ENCODE data around the gene HBB.

HBB gene

DNA sequence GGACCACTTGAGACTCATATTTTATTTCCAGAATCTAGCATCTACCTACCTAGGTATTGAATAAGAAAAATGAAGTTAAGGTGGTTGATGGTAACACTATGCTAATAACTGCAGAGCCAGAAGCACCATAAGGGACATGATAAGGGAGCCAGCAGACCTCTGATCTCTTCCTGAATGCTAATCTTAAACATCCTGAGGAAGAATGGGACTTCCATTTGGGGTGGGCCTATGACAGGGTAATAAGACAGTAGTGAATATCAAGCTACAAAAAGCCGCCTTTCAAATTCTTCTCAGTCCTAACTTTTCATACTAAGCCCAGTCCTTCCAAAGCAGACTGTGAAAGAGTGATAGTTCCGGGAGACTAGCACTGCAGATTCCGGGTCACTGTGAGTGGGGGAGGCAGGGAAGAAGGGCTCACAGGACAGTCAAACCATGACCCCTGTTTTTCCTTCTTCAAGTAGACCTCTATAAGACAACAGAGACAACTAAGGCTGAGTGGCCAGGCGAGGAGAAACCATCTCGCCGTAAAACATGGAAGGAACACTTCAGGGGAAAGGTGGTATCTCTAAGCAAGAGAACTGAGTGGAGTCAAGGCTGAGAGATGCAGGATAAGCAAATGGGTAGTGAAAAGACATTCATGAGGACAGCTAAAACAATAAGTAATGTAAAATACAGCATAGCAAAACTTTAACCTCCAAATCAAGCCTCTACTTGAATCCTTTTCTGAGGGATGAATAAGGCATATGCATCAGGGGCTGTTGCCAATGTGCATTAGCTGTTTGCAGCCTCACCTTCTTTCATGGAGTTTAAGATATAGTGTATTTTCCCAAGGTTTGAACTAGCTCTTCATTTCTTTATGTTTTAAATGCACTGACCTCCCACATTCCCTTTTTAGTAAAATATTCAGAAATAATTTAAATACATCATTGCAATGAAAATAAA lies 2.1 kb downstream of the HBB start:
- no peak for DNase-seq

- DNase-seq = no peak
Measured at GRCh38 chr11:5223686-5224085, 3.2 kb downstream of the HBB start.

DNA sequence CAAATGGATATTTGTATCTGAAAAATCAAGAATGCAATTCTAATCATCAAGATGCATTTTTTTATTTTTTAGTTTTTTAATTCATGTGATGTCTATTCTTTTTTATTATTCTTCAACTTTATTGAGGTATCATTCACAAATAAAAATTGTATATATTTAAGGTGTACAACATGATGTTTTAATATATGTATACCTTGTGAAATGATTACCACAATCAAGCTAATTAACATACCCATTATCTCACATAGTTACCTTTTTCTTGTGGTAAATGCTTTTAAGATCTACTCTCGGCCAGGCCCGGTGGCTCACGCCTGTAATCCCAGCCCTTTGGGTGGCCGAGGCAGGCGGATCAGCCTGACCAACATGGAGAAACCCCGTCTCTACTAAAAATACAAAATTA lies 3.7 kb downstream of the HBB start:
- DNase-seq = no peak

DNA sequence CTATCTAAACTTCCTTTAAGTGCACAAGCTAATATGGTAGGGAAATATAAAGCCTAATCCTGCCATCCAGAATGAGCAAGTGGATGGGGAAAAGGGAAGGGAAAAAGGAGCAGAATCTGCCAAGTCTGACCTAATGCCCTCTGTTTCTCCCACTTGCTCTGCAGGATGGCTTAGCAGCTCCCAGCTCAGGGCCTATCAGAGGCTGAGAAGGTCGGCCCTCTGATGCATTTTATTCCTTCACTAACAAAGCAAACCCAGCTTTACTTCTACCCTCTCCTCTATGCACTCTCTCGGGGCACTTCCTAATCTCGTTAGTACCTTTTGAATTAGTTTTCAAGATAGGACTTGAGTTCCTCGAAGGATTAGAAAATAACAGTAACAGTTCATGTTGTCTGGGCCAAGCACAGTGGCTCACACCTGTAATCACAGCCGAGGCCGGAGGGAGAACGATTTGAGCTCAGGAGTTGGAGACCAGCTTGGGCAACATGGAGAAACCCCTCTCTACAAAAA lies 16.4 kb downstream of the HBB start:
- no peak for DNase-seq

DNA sequence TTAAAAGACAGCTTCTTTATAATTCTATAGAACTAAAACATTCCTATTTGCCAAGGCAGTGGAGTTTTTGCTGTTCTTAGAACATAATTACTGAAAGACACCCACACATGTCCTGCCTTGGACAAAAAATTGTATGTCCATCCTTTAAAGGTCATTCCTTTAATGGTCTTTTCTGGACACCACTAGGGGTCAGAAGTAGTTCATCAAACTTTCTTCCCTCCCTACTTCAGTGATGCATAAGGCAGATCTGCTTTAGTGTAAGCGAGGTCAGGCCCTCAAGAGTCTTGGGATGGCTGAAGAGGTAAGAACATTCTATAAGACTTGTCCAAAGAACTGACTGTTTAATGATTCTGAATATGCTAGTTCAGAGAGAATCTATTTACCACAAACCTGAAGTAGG lies 22.1 kb downstream of the HBB start:
- DNase-seq = no peak

GRCh38 chr11:5203366-5203765 lies 23.5 kb downstream of the HBB start:
- DNase-seq = no peak

DNA sequence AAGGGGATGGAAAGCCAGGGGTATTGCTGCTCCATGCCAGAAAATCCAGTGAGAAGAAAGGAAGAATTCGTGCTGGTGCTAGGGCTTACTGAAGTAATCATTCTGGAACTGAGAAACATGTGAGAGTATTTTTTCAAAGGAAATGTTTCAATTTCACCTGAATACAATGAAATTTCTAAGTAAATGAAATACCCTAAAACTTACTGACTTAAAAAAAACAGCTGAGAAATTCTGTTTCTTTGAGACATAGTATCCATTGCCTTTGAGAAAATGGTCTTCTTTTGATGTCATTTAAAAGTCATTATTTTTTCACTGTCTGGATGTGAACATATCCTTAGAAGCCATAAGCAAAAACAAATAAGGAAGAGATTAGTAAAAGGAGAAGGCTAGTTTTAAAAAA lies 26.3 kb downstream of the HBB start, which contains the start of gene OR51V1:
TSS of gene OR51V1 (minus strand) at position 101 of the 400 bp plus-strand sequence. CDS start at position 101, 0 bp downstream.
- DNase-seq = no peak

GRCh38 chr11:5198285-5198684 lies 28.6 kb downstream of the HBB start:
- DNase-seq = no peak

- DNase-seq = no peak
Measured at GRCh38 chr11:5197536-5197935, 29.3 kb downstream of the HBB start.

- DNase-seq = no peak
Measured at GRCh38 chr11:5196731-5197130, 30.1 kb downstream of the HBB start.

DNA sequence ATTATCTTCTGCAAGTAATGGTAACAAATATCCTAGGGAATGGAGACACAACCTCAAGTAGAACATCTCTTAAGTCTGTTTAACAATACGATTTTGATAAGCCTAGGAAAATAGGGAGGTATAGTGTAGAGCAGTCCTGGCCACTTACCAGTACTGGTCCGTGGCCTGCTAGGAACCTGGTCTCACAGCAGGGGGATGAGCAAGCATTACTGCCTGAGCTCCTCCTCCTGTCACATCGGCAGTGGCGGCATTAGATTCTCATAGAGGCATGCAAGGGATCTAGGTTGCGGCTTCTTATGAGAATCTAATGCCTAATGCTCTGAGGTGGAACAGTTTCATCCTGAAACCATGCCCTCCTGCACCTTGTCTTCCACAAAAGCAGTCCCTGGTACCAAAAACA lies 30.8 kb downstream of the HBB start:
- DNase-seq = no peak

DNA sequence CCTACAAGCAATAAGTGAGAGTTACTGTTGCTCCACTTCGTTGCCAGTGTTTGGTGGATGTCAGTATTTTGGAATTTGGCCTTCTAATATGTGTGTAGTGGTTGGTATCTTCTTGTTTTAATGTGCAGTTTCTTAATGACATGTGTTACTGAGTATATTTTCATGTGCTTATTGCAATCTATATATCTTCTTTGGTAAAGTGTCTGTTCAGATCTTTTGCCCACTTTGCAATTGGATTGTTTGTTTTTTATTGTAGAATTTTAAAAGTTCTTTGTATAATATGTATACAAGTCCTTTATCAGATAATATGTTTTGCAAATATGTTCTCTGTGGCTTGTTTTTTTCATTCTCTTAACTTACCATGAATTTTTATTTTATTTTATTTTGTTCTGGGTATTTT lies 34.1 kb downstream of the HBB start:
- no peak for DNase-seq

DNA sequence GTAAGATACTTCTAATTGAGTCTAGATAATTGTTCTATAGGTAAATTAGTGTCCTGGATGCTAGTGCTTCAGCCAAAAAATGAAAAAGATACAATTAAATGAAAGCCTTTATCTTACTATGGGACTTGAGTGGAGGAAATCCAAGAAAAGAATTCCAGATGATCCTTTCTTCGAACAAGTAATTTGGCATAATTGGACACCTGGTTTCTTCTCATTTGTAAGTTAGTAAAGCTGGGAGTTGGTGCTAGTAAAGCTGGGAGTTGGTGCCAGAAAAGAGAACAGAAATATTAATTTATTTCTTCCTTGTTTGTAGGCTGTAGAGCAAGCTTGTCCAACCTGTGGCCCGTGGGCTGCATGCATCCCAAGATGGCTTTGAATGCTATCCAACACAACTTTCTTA lies 38.7 kb downstream of the HBB start:
- no peak for DNase-seq

DNA sequence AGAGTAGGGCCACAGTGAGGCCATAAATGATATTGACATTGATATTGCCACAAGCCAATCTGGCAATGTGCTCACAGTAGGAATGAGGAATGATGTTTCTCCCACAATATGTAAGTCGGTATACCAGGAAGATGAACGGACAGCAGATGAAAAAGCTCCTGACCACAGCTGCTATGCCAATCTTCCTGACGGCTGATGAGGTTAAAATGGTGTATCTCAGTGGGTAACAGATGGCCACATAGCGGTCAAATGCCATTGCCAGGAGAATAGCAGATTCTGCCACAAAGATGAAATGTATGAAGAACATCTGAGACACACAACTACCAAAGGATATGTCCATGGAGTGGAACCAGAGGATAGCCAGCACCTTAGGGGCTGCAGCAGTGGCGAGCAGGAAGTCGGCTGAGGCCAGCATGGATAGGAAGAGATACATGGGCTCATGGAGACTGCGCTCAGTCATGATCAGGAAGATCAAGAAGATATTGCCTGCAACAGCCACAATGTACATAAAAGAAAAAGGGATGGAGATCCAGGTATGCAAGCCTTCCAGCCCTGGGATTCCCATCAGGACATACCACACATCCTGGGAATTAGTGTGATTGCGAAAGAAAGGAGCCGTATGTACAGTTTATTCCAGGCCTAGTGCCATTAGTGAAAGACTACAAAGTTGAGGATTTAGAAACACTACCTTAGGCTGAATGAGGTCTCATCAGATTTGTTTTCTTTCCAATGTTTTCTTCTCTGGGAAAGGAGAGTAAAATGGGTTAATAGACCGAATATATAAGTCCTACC lies 48.6 kb downstream of the HBB start:
- DNase-seq = no peak

Measured in DMS79 (cell line).